ENCODE results near the gene NPTN.

NPTN gene

GRCh38 chr15:73678498-73678897 lies 45.3 kb upstream of the NPTN start:
- no peak for TF ChIP-seq CTCF (IDR thresholded peaks at IDR 0.05)

- TF ChIP-seq CTCF (IDR thresholded peaks at IDR 0.05): no peak
These were observed 44.5 kb upstream of the NPTN start for GRCh38 chr15:73677733-73678132.

GRCh38 chr15:73677146-73677607 lies 44.0 kb upstream of the NPTN start:
- peak; percentile 79 for TF ChIP-seq CTCF (IDR thresholded peaks at IDR 0.05)

- no peak for TF ChIP-seq CTCF (IDR thresholded peaks at IDR 0.05)
These were observed 41.4 kb upstream of the NPTN start for GRCh38 chr15:73674587-73674986.

- TF ChIP-seq CTCF (IDR thresholded peaks at IDR 0.05): no peak
These were observed 27.3 kb upstream of the NPTN start for GRCh38 chr15:73660455-73660854.

GRCh38 chr15:73658645-73659044 lies 25.5 kb upstream of the NPTN start:
- no peak for TF ChIP-seq CTCF (IDR thresholded peaks at IDR 0.05)

GRCh38 chr15:73655724-73656123 lies 22.5 kb upstream of the NPTN start:
- TF ChIP-seq CTCF (IDR thresholded peaks at IDR 0.05): no peak

- no peak for TF ChIP-seq CTCF (IDR thresholded peaks at IDR 0.05)
These were observed 21.5 kb upstream of the NPTN start for GRCh38 chr15:73654659-73655058.
